ENCODE data around the gene USP38.
"Not testable (repeated sequence)": the region's sequence is repeated elsewhere in the genome, so short reads cannot be mapped to it uniquely, and the experiment has no call there.

USP38 gene

DNA sequence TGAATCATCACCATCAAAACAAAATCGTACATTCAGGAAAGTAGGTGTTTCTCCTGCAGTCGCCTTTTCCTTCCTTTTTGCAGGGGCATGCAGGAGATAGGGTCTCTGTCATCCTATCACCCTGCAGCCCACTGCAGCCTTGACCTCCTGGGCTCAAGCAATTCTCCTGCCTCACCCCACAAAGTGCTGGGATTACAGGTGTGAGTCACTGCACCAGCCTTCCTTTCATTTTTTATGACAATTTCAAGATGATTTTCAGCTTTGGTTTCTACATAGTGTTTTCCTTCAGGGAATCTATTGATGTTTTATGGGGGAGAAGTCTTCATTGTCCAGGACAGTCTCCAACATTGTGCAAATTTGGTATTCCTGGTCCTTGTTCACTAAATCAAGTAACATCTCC is 71.7 kb downstream of the USP38 start:
- H3K36me3 ChIP-seq (replicated peaks), result no peaks in the 10 kb centered on the region
- TF ChIP-seq, protein P1, sequence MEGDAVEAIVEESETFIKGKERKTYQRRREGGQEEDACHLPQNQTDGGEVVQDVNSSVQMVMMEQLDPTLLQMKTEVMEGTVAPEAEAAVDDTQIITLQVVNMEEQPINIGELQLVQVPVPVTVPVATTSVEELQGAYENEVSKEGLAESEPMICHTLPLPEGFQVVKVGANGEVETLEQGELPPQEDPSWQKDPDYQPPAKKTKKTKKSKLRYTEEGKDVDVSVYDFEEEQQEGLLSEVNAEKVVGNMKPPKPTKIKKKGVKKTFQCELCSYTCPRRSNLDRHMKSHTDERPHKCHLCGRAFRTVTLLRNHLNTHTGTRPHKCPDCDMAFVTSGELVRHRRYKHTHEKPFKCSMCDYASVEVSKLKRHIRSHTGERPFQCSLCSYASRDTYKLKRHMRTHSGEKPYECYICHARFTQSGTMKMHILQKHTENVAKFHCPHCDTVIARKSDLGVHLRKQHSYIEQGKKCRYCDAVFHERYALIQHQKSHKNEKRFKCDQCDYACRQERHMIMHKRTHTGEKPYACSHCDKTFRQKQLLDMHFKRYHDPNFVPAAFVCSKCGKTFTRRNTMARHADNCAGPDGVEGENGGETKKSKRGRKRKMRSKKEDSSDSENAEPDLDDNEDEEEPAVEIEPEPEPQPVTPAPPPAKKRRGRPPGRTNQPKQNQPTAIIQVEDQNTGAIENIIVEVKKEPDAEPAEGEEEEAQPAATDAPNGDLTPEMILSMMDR (IDR thresholded peaks at IDR 0.05; ENCODE audit: low read depth, low read length, missing control alignments), result no peak

GRCh38 chr4:143257356-143257755 is 72.6 kb downstream of the USP38 start:
- in situ Hi-C loops (cut with HindIII; ENCODE audit: low pct_ligation_motif_present, low sequenced_read_pairs), result no loop called here
- DNase-seq, result no peak
- no peak overlapping the region for H3K4me3 ChIP-seq (ENCODE audit: low read depth, low read length)
- H3K27ac ChIP-seq, result no peak overlapping the region
- no peaks in the 10 kb centered on the region for H3K27me3 ChIP-seq (replicated peaks)
- TF ChIP-seq, protein P1 (IDR thresholded peaks at IDR 0.05; ENCODE audit: low read depth, low read length, missing control alignments), result no peak
- no peaks in the 10 kb centered on the region for H3K36me3 ChIP-seq (replicated peaks)

More for the DNA sequence above, 71.7 kb downstream of the USP38 start:
- Histone ChIP-seq H3K27me3 (replicated peaks) (no peaks in the 10 kb centered on the region), H3K4me3 (ENCODE audit: low read depth, low read length) (no peak overlapping the region), H3K27ac (no peak overlapping the region)
- DNase-seq, result no peak
- in situ Hi-C loops (cut with HindIII; ENCODE audit: low pct_ligation_motif_present, low sequenced_read_pairs), result no loop called here

DNA sequence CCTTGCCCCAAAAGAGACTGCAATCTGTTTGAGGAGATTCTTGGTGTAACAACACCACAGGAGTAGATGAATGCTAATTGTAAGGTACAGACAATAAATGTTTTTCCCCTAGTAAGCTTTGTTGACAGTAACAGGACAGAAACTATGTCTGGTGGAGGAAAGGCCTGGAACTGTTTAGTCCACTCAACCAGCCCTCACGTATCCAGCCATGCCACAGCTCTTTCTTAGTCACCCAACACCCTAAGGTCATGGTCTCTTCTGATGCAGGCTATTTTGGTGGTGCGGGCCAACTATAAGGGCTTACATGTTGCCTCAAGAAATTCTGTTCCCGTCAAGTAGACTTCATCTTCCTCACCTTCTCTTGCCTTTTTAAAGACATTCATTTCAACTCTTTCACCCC is 76.0 kb downstream of the USP38 start:
- Histone ChIP-seq H3K4me3 (ENCODE audit: low read depth, low read length) (no peak overlapping the region), H3K27me3 (replicated peaks) (no peaks in the 10 kb centered on the region), H3K27ac (no peak overlapping the region), H3K36me3 (replicated peaks) (no peaks in the 10 kb centered on the region)
- TF ChIP-seq, protein P1 (IDR thresholded peaks at IDR 0.05; ENCODE audit: low read depth, low read length, missing control alignments), result no peak
- no peak for DNase-seq
- in situ Hi-C loops (cut with HindIII; ENCODE audit: low pct_ligation_motif_present, low sequenced_read_pairs), result no loop called here

DNA sequence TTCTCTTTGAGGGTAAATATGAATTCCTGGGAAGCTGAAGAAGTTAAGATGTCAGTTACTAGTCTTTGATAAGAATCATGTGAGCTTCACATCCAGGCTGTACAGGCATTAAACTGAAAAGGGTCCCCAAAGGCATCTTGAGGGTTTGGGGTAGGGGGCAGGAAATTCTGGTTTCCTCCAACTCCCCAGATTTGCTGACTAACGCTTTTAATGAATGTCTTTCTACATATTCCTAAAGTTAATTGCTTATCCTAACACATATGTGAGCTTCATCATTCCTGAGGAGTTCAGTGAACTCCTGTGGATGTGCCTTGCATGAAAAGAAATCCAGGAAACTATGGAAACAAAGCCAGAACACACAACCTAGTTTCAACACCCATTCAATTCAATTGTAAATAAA is 78.1 kb downstream of the USP38 start:
- DNase-seq, result no peak
- Histone ChIP-seq H3K4me3 (ENCODE audit: low read depth, low read length) (no peak overlapping the region), H3K36me3 (replicated peaks) (no peaks in the 10 kb centered on the region), H3K27ac (no peak overlapping the region), H3K27me3 (replicated peaks) (no peaks in the 10 kb centered on the region)
- in situ Hi-C loops (cut with HindIII; ENCODE audit: low pct_ligation_motif_present, low sequenced_read_pairs), result no loop called here
- TF ChIP-seq, protein P1 (IDR thresholded peaks at IDR 0.05; ENCODE audit: low read depth, low read length, missing control alignments), result no peak

GRCh38 chr4:143267690-143268089 is 83.0 kb downstream of the USP38 start:
- H3K4me3 ChIP-seq (ENCODE audit: low read depth, low read length); DNase-seq; H3K36me3 ChIP-seq (replicated peaks); in situ Hi-C loops (cut with HindIII; ENCODE audit: low pct_ligation_motif_present, low sequenced_read_pairs); H3K27me3 ChIP-seq (replicated peaks); H3K27ac ChIP-seq: not testable (repeated sequence)

DNA sequence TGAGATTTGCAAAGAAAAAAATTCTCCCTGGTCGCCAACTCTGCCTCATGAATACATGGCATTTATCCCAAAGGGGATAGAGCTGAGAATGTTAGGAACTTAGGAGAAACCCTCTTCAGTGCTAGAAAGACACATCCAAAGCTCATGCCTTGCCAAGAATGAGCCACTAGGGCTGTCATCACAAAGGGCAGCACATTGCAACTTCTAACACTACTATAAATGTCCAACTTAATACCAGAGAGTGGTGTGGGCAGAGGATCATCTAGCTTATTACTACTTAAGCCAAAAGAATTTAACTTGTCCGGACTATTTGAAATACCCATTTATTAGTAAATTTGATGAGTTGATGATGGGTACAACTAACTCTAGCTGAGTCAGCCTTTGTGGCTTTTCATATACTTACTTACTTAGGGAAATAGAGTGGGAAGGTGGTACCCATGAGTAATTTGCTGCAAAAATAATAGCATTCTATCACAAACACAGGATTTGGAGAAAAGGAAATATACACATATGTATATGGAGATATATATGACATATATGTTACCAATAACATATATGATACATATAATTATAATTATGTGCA is 85.6 kb downstream of the USP38 start:
- Histone ChIP-seq H3K27ac (no peak overlapping the region), H3K4me3 (ENCODE audit: low read depth, low read length) (no peak overlapping the region), H3K27me3 (replicated peaks) (no peaks in the 10 kb centered on the region), H3K36me3 (replicated peaks) (no peaks in the 10 kb centered on the region)
- TF ChIP-seq, protein P1 (IDR thresholded peaks at IDR 0.05; ENCODE audit: low read depth, low read length, missing control alignments), result no peak
- in situ Hi-C loops (cut with HindIII; ENCODE audit: low pct_ligation_motif_present, low sequenced_read_pairs), result no loop called here
- no peak for DNase-seq
